22Rv1 (cell line): Measurements from ENCODE around the gene PLAGL1.

ENCODE experiments used
- CTCF ChIP-seq: fragments of 450-650 bp; IDR thresholded peaks from 2 replicates; pipeline ENCODE4 v1.5.1; 2017; ENCODE audit warnings: mild to moderate bottlenecking
- ZFX ChIP-seq: fragments of 450-650 bp; IDR thresholded peaks from 2 replicates; pipeline ENCODE4 v1.6.1; 2017; ENCODE audit warnings: antibody characterized with exemption, borderline replicate concordance

GRCh38 chr6:143984666-143985065 is 23.4 kb downstream of the PLAGL1 start:
- TF ChIP-seq CTCF (no peak), ZFX (no peak)
